Thyroid gland (tissue), 4 donors: ENCODE data around the gene NPHS1.

Experiments used
- CTCF ChIP-seq, 6 experiments: fragments of 200-600 bp in 3 of 6; fragments of 450-650 bp in 3 of 6; sonication (generic) in 3 of 6; IDR thresholded peaks; one replicate each; pipeline ENCODE4 v1.5.1; 2016 to 2019; ENCODE audit warnings: antibody characterized with exemption in 6 of 6, mild to moderate bottlenecking in 2 of 6, inconsistent platforms in 1 of 6, moderate library complexity in 1 of 6
- POLR2A ChIP-seq, 2 donors: fragments of 450-650 bp; IDR thresholded peaks; one replicate each; pipeline ENCODE4 v1.6.1; 2017; ENCODE audit warnings: antibody characterized with exemption in 2 of 2, mild to moderate bottlenecking in 2 of 2, moderate library complexity in 1 of 2

GRCh38 chr19:35859414-35859813 is 7.1 kb upstream of the NPHS1 start:
- no peak for TF ChIP-seq CTCF (IDR thresholded peaks at IDR 0.05)
- TF ChIP-seq POLR2A (IDR thresholded peaks at IDR 0.05), result no peak
